CD4-positive, alpha-beta T cell (primary cell): ENCODE data around the gene TLR2. TPM values are rescaled to one million over a fixed set of nuclear protein-coding genes. Genes with fewer than 3 reads are reported as not detected.

Experiments used
- ATAC-seq: fragments of 200-7000 bp; cut with Tn5 transposase; one replicate; pipeline ENCODE4 v1.10.0; 2022; ENCODE audit warnings: mild to moderate bottlenecking; ENCODE audit not compliant: poor library complexity
- CTCF ChIA-PET: fragments of 350-600 bp; sonication (Branson Sonifier 250); formaldehyde crosslinking; loops from one replicate; lab custom pipeline; 2021; ENCODE audit warnings: antibody characterized with exemption, inconsistent platforms; lab: Charles Lee
- POLR2A ChIA-PET: fragments of 350-600 bp; sonication (Branson Sonifier 250); formaldehyde crosslinking; loops from one replicate; lab custom pipeline; 2021; ENCODE audit warnings: antibody characterized with exemption, inconsistent platforms; lab: Charles Lee
- DNase-seq, 14 experiments: peaks; one replicate each; pipeline ENCODE4 v3.0.0-alpha.2; 2013 to 2020; ENCODE audit warnings: mixed read lengths in 2 of 14
- H3K27ac ChIP-seq, 2 donors: one replicate each; pipeline versions ENCODE4 v1.5.1 to v1.7.0; 2013; ENCODE audit warnings: low read length in 2 of 2, low read depth in 1 of 2, mild to moderate bottlenecking in 1 of 2
- H3K27me3 ChIP-seq, 2 experiments: 1 replicate in 1 of 2; 2 replicates in 1 of 2; pipeline versions ENCODE4 v1.6.1 to v1.7.0; 2013; ENCODE audit warnings: low read length in 2 of 2, control low read depth in 1 of 2, mild to moderate bottlenecking in 1 of 2, moderate library complexity in 1 of 2; ENCODE audit not compliant: insufficient read depth in 2 of 2, control insufficient read depth in 1 of 2
- H3K36me3 ChIP-seq: one replicate; pipeline ENCODE4 v1.6.1; 2013; ENCODE audit warnings: low read length, control low read depth; ENCODE audit not compliant: insufficient read depth
- H3K4me1 ChIP-seq: one replicate; pipeline ENCODE4 v1.6.1; 2013; ENCODE audit warnings: low read length, control low read depth; ENCODE audit not compliant: insufficient read depth
- H3K4me3 ChIP-seq: one replicate; pipeline ENCODE4 v1.5.1; 2013; ENCODE audit warnings: mild to moderate bottlenecking, low read length, moderate library complexity
- H3K9me3 ChIP-seq, 2 experiments: 1 replicate in 1 of 2; 2 replicates in 1 of 2; pipeline versions ENCODE4 v1.6.1 to v1.7.0; 2013; ENCODE audit warnings: low read length in 2 of 2, mild to moderate bottlenecking in 2 of 2, control low read depth in 1 of 2, moderate library complexity in 1 of 2; ENCODE audit not compliant: control insufficient read depth in 1 of 2, insufficient read depth in 1 of 2
- H3K27ac Mint-ChIP-seq: one replicate; pipeline ENCODE4 v1.8.0; 2020; ENCODE audit warnings: mixed read lengths
- H3K27me3 Mint-ChIP-seq: one replicate; pipeline ENCODE4 v1.8.0; 2021; ENCODE audit warnings: mixed read lengths
- H3K36me3 Mint-ChIP-seq: one replicate; pipeline ENCODE4 v1.8.0; 2021; ENCODE audit warnings: low read depth, mixed read lengths
- H3K4me1 Mint-ChIP-seq: one replicate; pipeline ENCODE4 v1.8.0; 2021; ENCODE audit warnings: low read depth, mixed read lengths
- H3K4me3 Mint-ChIP-seq: one replicate; pipeline ENCODE4 v1.8.0; 2020; ENCODE audit warnings: mild to moderate bottlenecking, mixed read lengths
- H3K9me3 Mint-ChIP-seq: one replicate; pipeline ENCODE4 v1.8.0; 2020; ENCODE audit warnings: mixed read lengths
- intact Hi-C, 2 experiments: fragments of 100-400 bp; cut with DNase I in 1 of 2; cut with micrococcal nuclease in 1 of 2; formaldehyde crosslinking; loops; one replicate each; pipeline versions ENCODE4 v1.15.1 to v1.9.0; 2023 to 2025; cut with DNase I, micrococcal nuclease
- polyA plus RNA-seq, 2 donors: library from polyadenylated mRNA; unstranded; fragments of 120-200 nt; gene quantifications; one replicate each; pipeline ENCODE4 v1.2.1, GENCODE V29; 2013
- total RNA-seq, 174 experiments: library from RNA in 2 of 174; stranded (reverse) in 2 of 174; gene quantifications; one replicate each; pipeline ENCODE4 v1.2.3 and lab custom pipeline; 2021 to 2026
- TF ChIP-seq, protein P1 (sequence below): fragments of 200-600 bp; IDR thresholded peaks from one replicate; pipeline ENCODE4 v1.8.0; 2022; ENCODE audit warnings: antibody characterized with exemption, mild to moderate bottlenecking

The TLR2 gene, protein sequence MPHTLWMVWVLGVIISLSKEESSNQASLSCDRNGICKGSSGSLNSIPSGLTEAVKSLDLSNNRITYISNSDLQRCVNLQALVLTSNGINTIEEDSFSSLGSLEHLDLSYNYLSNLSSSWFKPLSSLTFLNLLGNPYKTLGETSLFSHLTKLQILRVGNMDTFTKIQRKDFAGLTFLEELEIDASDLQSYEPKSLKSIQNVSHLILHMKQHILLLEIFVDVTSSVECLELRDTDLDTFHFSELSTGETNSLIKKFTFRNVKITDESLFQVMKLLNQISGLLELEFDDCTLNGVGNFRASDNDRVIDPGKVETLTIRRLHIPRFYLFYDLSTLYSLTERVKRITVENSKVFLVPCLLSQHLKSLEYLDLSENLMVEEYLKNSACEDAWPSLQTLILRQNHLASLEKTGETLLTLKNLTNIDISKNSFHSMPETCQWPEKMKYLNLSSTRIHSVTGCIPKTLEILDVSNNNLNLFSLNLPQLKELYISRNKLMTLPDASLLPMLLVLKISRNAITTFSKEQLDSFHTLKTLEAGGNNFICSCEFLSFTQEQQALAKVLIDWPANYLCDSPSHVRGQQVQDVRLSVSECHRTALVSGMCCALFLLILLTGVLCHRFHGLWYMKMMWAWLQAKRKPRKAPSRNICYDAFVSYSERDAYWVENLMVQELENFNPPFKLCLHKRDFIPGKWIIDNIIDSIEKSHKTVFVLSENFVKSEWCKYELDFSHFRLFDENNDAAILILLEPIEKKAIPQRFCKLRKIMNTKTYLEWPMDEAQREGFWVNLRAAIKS
- 1 to 10 TPM; 2.8 to 2.9 TPM for total RNA-seq
- 15.8 TPM for polyA plus RNA-seq (2013, experiment 1 of 2)
- polyA plus RNA-seq (2013, experiment 2 of 2) = 13.0 TPM
- total RNA-seq (lab: John Stamatoyannopoulos, UW) = 1.5 to 13.1 (median 5.3) reads per million in 172 experiments

DNA sequence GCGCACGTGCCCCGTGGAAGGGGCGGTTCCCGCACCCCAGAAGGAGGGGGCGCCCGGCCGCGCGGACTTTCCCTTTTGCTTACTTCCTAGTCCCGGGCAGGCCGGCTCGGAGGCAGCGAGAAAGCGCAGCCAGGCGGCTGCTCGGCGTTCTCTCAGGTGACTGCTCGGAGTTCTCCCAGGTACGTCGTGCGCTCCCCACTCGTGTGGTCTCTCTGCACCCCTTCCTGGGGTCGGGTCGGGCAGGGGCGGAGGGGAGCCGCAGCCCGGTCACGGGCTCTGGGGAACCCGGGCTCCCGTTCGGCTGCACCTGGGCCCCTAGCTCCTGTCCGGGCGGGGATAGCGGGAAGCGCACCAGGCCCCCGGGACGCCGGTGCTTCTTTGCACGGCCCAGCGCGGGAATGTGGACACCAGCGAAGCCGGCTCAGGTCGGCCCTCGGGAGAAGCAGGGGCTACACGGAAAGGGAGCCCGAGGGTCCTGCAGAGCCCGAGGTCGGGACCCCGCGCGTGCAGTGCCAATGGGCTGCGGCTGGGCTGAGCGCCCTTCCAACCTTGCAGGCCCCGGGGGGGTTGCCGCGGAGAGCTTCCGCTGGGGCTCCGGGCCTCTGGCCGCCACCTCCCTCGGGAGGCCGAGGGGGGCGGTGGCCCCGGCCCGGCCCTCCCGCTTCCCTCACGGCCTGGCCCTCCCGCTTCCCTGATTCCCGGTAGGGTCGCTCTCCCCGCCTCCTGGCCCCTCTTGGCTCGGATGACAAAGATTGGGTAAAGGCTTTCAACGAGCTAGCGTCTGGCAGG is at the start of gene TLR2:
Gene TLR2, plus strand, starts transcription at position 99 of the 789 bp plus-strand sequence. CDS start 18,628 bp downstream, outside the sequence.
- Mint-ChIP-seq H3K4me3 (peak within 1 kb of the TSS; percentile 89), H3K27ac (no peak within 1 kb of the TSS), H3K27me3 (peaks cover 27% of the 10 kb centered on the region), H3K4me1 (peaks cover 17% of the 10 kb centered on the region), H3K9me3 (peaks cover 9% of the 10 kb centered on the region), H3K36me3 (peaks cover 33% of the 10 kb centered on the region)
- peaks cover 7 to 16% of the 10 kb centered on the region in 2 experiments for H3K9me3 ChIP-seq
- peak within 1 kb of the TSS; percentile 69 for H3K4me3 ChIP-seq
- ChIA-PET POLR2A (interaction anchor here (1.2 kb wide), 1 partner anchor 217 kb away, joined by 3 read pairs; no protein-coding TSS in a partner anchor), CTCF (interaction anchor here (1.5 kb wide), 1 partner anchor 38 kb away, joined by 3 read pairs; no protein-coding TSS in a partner anchor)
- no peak within 1 kb of the TSS for H3K27ac ChIP-seq
- TF ChIP-seq, protein P1, sequence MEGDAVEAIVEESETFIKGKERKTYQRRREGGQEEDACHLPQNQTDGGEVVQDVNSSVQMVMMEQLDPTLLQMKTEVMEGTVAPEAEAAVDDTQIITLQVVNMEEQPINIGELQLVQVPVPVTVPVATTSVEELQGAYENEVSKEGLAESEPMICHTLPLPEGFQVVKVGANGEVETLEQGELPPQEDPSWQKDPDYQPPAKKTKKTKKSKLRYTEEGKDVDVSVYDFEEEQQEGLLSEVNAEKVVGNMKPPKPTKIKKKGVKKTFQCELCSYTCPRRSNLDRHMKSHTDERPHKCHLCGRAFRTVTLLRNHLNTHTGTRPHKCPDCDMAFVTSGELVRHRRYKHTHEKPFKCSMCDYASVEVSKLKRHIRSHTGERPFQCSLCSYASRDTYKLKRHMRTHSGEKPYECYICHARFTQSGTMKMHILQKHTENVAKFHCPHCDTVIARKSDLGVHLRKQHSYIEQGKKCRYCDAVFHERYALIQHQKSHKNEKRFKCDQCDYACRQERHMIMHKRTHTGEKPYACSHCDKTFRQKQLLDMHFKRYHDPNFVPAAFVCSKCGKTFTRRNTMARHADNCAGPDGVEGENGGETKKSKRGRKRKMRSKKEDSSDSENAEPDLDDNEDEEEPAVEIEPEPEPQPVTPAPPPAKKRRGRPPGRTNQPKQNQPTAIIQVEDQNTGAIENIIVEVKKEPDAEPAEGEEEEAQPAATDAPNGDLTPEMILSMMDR = peak; percentile 9
- intact Hi-C loops = no loop called here
- ATAC-seq = peak; percentile 88
- H3K27me3 ChIP-seq = peaks cover 8 to 12% of the 10 kb centered on the region in 2 experiments
- peak; percentile 33 to 86 (median 53) for DNase-seq
- H3K36me3 ChIP-seq = no peaks in the 10 kb centered on the region
- H3K4me1 ChIP-seq = peaks cover 17% of the 10 kb centered on the region

DNA sequence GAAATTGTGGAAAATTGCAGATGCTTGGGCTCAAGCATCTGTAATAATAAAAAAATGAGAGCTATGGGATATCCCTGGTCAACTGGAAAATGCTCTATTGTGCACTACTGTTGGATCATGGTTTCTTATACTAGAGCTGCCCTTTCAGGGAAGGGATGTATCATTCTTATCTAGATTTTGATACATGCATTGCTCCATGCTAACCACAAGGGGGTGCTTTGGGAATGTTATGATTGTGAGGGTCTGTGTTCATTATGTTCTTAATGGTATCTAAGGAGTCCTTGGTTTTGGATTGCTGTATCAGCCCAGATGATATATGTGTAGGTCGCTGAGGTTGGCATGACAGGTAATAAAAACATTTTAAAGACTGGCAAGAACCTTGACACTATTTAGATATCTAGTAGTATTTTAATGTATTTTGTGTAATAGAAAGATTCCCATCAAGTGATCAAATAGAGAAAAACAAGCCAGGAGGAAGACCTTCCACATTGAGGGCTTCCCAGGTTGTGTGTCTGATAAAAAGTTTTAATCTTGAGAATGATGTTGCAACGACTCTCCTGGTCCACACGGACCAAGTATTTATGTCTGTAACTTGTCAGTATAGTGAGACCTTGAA is 49.2 kb upstream of the TLR2 start:
- peak overlapping the region; percentile 37 for H3K27ac Mint-ChIP-seq
- H3K4me1 Mint-ChIP-seq = no peaks in the 10 kb centered on the region
- H3K4me3 ChIP-seq = no peak overlapping the region
- no peaks in the 10 kb centered on the region for H3K4me1 ChIP-seq
- intact Hi-C loops = loop anchor here (1.0 kb wide), 2 partner anchors 114 to 115 kb away; no protein-coding TSS in a partner anchor
- no peaks in the 10 kb centered on the region for H3K27me3 ChIP-seq
- ChIA-PET POLR2A (interaction anchor here (1.2 kb wide), 1 partner anchor 18 kb away, joined by 3 read pairs; no protein-coding TSS in a partner anchor), CTCF (interaction anchor here (0.6 to 1.7 kb wide), 2 partner anchors 78 to 115 kb away, joined by 3 to 4 read pairs; no protein-coding TSS in a partner anchor)
- DNase-seq (peak in 2 of 14 experiments; percentile 47 to 49), ATAC-seq (peak; percentile 61)
- peaks cover 85% of the 10 kb centered on the region for H3K36me3 Mint-ChIP-seq
- H3K27me3 Mint-ChIP-seq = no peaks in the 10 kb centered on the region
- no peak overlapping the region for H3K4me3 Mint-ChIP-seq
- H3K36me3 ChIP-seq = peaks cover 74% of the 10 kb centered on the region
- peaks cover 0 to 3% of the 10 kb centered on the region in 2 experiments for H3K9me3 ChIP-seq
- H3K9me3 Mint-ChIP-seq = no peaks in the 10 kb centered on the region
- H3K27ac ChIP-seq = no peak overlapping the region
- TF ChIP-seq, protein P1 = peak; percentile 67
